ENCODE measurements around the gene ENTPD2. TPM values are rescaled to one million over a fixed set of nuclear protein-coding genes. Genes with fewer than 3 reads are reported as not detected.

ENTPD2 gene
- total and polyA plus RNA-seq, 10 of the 15 experiments (the other 5 are each of a cell fraction or from before 2014, with no cell fraction given), result 0.15 to 1.8 (median 0.65) TPM; not detected in 2

GRCh38 chr9:137103206-137103999, 49.5 kb upstream of the ENTPD2 start:
- WGBS (ENCODE audit: insufficient coverage, insufficient replicate concordance, low lambda C conversion rate, missing lambda C conversion rate), result 87% methylated on average over 37 of the region's 37 CpGs
- Histone ChIP-seq H3K27ac (ENCODE audit: control insufficient read depth, insufficient read depth) (no peak overlapping the region), H2AFZ (ENCODE audit: control insufficient read depth, low read depth, low read length) (no peak overlapping the region), H3K27me3 (replicated peaks in 1 of 2; ENCODE audit: control insufficient read depth in 2 of 2, insufficient read depth in 2 of 2, low read length in 1 of 2) (no peaks in the 10 kb centered on the region), H3K4me1 (ENCODE audit: control insufficient read depth, insufficient read depth, low read length) (no peaks in the 10 kb centered on the region), H4K20me1 (ENCODE audit: control insufficient read depth, insufficient read depth) (no peaks in the 10 kb centered on the region; the same call in 1 of the 2 replicates), H3K9me3 (replicated peaks; ENCODE audit: control insufficient read depth, insufficient read depth, low read length) (peaks cover 15% of the 10 kb centered on the region; the same call in 2 of the 3 replicates), H3K4me2 (ENCODE audit: control insufficient read depth, insufficient read depth) (no peak overlapping the region), H3K79me2 (ENCODE audit: control insufficient read depth, insufficient read depth, low read length) (no peaks in the 10 kb centered on the region; the same call in 1 of the 2 replicates), H3K9ac (ENCODE audit: control insufficient read depth, insufficient read depth, low read length) (no peak overlapping the region), H3K4me3 (no peak overlapping the region), H3K36me3 (ENCODE audit: control insufficient read depth in 2 of 2, insufficient read depth in 2 of 2, low read length in 1 of 2) (peaks cover 28 to 60% of the 10 kb centered on the region in 2 experiments; a peak in 3 of 4 replicates)
- SMC1A ChIA-PET (ENCODE audit: uncharacterized antibody, unreplicated experiment), result no interaction called here
- RAD21 ChIA-PET (ENCODE audit: unreplicated experiment), result interaction anchor here (1.1 kb wide), 1 partner anchor 8 kb away, joined by 3 read pairs; no protein-coding TSS in a partner anchor
- no peak for TF ChIP-seq BCL11A (IDR thresholded peaks at IDR 0.05; ENCODE audit: low read depth, low read length)
- TF ChIP-seq NKRF (conservative IDR thresholded peaks at IDR 0.05), result no peak
- TF ChIP-seq MYB (IDR thresholded peaks at IDR 0.05; ENCODE audit: borderline replicate concordance, low read depth, low read length), result no peak
- no peak for TF ChIP-seq CEBPB (IDR thresholded peaks at IDR 0.05; ENCODE audit: borderline replicate concordance in 1 of 2, low read depth in 2 of 2, low read length in 2 of 2)
- TF ChIP-seq NFYA (IDR thresholded peaks at IDR 0.05; ENCODE audit: borderline replicate concordance, low read depth, low read length), result no peak
- TF ChIP-seq ZBTB11 (CRISPR knock-in tag; IDR thresholded peaks at IDR 0.05), result no peak
- TF ChIP-seq CHD2 (IDR thresholded peaks at IDR 0.05; ENCODE audit: borderline replicate concordance, low read depth, low read length), result no peak
- no peak for TF ChIP-seq YY1 (IDR thresholded peaks at IDR 0.05; ENCODE audit: low read depth, low read length)
- no TSS peak for BruUV-seq (replicated peaks)
- no peak for ATAC-seq
- CTCF ChIA-PET, result interaction anchor here (1.3 kb wide), 2 partner anchors 7 to 51 kb away, joined by 4 to 5 read pairs; no protein-coding TSS in a partner anchor
- in situ Hi-C loops (cut with MboI), result no loop called here
- intact Hi-C loops (cut with micrococcal nuclease; ENCODE audit: unreplicated experiment), result no loop called here
- no peak for DNase-seq (ENCODE audit: low read depth, low spot score)
- no peak for FAIRE-seq
- POLR2A ChIA-PET, result no interaction called here
